LoVo (cell line): ENCODE measurements around the gene CC2D2B.
A peak's percentile ranks its signal among the peaks of the same experiment; 100 is the strongest.
"Not testable (repeated sequence)": the region's sequence is repeated elsewhere in the genome, so short reads cannot be mapped to it uniquely, and the experiment has no call there.

Source experiments
- DNase-seq: peaks from one replicate; pipeline ENCODE4 v3.0.0-alpha.2; 2016; ENCODE audit warnings: low spot score

The CC2D2B gene

DNA sequence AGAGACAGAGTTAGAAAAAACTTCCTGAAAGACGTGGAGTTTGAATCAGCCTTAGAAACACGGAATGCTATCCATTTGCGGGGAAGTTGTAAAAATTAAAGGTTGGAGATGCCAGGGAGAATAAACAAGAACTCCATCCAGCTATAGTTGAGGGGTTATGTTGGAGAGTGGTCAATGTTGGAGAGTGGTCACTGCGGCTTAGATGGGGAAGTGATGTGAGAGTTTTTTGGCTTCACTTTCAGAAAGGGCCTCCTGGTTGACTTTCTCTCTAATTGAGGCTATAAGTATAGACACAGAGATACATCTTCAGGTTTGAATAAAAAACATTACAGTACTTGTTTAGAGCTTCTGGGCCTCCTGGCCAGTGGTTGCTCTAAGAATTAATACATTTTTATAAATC lies 675 bp downstream of the CC2D2B start:
- DNase-seq = no peak

DNA sequence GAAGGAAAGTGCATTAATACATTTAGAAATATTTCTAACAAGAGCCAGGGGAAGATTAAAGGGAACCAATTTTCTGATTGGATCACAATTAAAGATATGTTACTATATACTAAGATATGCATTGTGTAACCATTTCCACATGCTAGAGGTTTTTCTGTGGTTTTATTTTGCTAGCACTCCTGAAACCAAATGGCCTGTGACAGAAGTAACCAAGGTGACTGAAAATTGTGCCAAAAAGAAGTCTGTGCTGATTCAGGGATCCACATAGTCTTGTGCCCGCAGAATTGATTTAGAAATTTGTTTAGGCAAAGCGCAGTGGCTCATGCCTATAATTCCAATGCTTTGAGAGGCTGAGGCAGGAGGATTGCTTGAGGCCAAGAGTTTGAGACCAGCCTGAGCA lies 1.8 kb downstream of the CC2D2B start:
- no peak for DNase-seq

- not testable (repeated sequence) for DNase-seq
Observed at GRCh38 chr10:95916039-95916438, 8.3 kb downstream of the CC2D2B start.

DNA sequence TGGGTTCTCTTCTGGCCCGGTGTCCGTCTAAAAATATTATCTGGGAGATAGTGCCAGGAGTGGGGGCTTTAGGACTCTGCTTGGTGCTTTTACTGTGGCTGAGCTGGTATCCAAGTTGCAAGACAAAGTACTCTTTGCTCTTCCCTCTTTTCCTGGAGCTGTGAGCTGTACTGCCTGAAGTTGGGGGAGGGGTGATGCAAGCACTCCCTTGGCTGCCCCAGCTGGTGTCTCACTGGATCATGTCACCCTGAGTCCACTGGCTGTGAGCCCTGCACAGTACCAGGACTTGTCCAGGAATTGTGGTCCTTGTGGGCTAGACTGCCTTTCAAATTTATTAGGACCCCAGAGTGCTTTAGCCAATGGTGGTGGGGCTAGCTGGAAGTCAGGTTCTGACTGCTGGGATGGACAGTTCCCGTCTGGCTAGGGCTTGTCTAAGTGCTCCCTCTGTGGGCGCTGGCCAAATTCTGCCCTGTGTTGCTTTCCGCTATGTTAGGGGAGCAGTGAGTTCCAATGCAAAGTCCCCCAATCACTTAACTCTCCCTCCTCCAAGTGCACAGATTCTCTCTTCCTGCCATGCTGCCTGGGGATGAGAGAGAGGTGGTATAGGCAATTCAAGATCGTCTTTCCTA lies 13.1 kb downstream of the CC2D2B start:
- DNase-seq = no peak

GRCh38 chr10:95925033-95925432 lies 17.3 kb downstream of the CC2D2B start:
- DNase-seq = no peak

DNA sequence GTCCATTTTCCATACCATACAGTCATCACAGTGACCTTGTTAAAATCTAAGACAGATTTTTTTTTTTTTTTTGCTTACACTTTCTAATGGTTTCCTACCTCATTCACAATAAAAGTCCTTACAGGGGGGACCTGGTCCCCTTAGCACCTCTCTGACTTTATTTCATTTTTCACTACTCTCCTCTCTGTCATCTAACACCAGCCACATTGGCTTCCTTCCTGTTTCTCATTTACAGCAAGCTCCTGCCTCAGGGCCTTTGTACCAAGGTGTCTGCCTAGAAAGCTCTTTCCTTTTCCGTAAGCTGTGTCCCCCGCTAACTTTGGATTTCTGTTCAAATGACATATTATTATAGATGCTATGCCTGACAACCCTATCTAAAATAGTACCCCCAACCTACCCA lies 27.7 kb downstream of the CC2D2B start:
- DNase-seq = no peak

- DNase-seq = no peak
Observed at GRCh38 chr10:95941115-95941514, 33.3 kb downstream of the CC2D2B start.

DNA sequence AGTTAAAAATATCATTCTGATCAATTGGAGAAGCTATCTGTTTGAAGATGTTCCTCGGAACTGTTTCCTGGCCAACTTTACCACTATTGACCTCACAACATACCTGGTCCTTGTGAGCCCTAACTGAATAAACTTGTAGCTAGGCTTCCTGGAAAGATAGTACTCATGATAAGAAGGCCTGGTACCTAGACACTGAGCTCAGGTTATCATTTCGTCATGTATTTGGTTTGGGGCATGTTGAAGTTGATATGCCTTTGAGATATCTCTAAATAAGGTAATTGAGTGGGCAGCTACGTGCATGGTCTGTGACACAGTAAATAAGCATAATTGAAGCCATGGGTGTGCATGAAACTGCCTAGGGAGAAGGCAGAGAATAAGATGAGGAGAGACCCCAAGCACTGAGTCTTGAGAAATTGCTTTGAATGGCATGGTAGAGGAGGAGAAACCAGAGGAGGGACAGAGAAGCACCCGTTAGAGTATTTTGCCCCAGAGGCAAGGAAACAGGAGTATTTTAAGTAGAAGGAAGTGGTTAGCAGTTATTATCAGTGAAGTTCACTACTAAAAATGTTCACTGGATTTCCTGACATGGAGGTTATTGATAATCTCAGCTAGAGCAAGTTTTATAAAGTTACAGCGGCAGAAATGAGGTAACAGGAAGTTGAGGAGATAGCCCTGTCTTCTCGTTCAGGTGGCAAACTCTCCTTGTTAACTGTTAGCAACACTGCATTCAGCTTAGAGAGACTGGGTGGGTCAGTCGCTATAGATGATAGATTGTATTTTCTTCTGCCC lies 55.6 kb downstream of the CC2D2B start:
- no peak for DNase-seq

- no peak for DNase-seq
Observed at GRCh38 chr10:95963991-95964389, 56.2 kb downstream of the CC2D2B start.

- no peak for DNase-seq
Observed at GRCh38 chr10:95964756-95965155, 57.0 kb downstream of the CC2D2B start.

GRCh38 chr10:95976362-95977229 lies 68.8 kb downstream of the CC2D2B start:
- DNase-seq = no peak

- DNase-seq = no peak
Observed at GRCh38 chr10:95982200-95982599, 74.4 kb downstream of the CC2D2B start.

GRCh38 chr10:95987685-95988426 lies 80.1 kb downstream of the CC2D2B start:
- DNase-seq = no peak

GRCh38 chr10:95988702-95989101 lies 80.9 kb downstream of the CC2D2B start:
- no peak for DNase-seq

- not testable (repeated sequence) for DNase-seq
Observed at GRCh38 chr10:95994376-95994775, 86.6 kb downstream of the CC2D2B start.

DNA sequence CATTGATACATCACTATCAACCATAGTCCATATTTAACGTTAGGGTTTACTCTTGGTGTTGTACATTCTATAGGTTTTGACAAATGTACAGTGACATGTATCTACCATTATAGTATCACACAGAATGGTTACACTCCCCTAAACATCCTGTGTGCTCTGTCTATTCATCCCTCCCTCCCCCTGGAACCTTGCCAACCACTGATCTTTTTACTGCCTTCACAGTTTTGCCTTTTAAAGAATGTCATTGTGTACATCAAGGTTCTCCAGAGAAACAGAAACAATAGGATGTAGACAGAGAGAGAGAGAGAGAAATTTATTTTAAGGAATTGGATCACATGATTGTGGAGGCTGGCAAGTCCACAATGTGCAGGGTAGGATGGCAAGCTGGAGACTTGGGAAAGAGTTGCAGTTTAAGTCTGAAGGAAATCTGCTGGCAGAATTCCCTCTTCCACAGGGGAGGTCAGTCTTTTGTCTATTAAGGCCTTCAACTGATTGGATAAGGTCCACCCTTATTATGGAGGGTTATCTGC lies 90.5 kb downstream of the CC2D2B start:
- DNase-seq = no peak

DNA sequence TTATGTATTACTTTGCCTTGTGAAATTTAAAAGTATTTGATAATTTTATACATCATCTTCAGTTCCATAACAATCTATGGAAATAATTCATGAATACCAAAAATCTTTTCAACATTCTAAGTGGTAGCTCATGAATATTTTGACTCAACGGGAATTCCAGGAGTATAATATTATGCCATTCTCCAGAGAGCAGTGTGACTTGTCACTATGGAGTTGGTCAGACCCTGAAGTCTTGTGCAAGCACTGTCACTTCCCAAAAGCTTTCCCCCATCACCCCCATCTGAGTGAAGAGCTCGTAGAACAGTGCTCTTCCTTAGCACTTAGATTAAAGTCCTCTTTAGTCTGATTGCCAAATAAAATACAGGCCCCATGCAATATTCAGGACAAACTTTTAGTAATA lies 106.2 kb downstream of the CC2D2B start:
- DNase-seq = no peak

- no peak for DNase-seq
Observed at GRCh38 chr10:96014473-96015102, 106.8 kb downstream of the CC2D2B start.

- peak; percentile 76 for DNase-seq
Observed at GRCh38 chr10:96017191-96017687, 109.5 kb downstream of the CC2D2B start.

DNA sequence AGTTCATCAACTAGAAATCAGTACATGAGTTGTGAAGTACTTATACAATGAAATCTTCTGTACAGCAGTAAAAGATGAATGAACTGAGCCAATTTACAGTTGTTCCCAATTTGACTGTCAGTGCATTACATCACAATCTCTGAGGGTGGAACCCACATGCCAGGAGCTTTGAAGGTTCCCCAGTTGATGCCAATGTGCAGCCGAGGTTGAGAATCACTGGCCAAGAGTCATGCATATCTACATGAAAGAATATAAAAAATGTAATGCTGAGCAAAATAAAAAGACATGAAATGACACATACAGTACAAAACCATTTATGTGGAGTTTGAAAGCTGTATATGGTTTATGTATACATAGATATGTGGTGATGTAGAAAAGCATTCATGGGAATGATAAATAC lies 113.6 kb downstream of the CC2D2B start:
- no peak for DNase-seq

GRCh38 chr10:96022739-96023138 lies 115.0 kb downstream of the CC2D2B start:
- no peak for DNase-seq
